SK-N-MC (cell line): ENCODE results near the gene SOCS7.

ENCODE experiments used
- DNase-seq: peaks from one replicate; pipeline ENCODE4 v3.0.0-alpha.2; 2011; ENCODE audit warnings: low read depth, low spot score
- H3K27ac ChIP-seq: fragments of 200-600 bp; sonication (generic); 2 replicates; pipeline ENCODE4 v1.5.1; 2016; ENCODE audit warnings: mixed run types
- H3K36me3 ChIP-seq: fragments of 200-600 bp; sonication (generic); 2 replicates; pipeline ENCODE4 v1.6.1; 2017; ENCODE audit warnings: antibody characterized with exemption, low read length, mixed read lengths; ENCODE audit not compliant: insufficient read depth
- H3K4me3 ChIP-seq: fragments of 200-600 bp; sonication (generic); 2 replicates; pipeline ENCODE4 v1.5.1; 2016
- H3K9ac ChIP-seq: fragments of 200-600 bp; sonication (generic); 2 replicates; pipeline ENCODE4 v1.8.0; 2017; ENCODE audit warnings: mixed run types, mixed read lengths; ENCODE audit not compliant: insufficient read length
- H3K9me3 ChIP-seq: fragments of 200-600 bp; sonication (generic); 2 replicates; pipeline ENCODE4 v1.6.1; 2017; ENCODE audit warnings: low read depth, mild to moderate bottlenecking, antibody characterized with exemption, low read length, moderate library complexity, mixed read lengths
- EZH2 ChIP-seq: fragments of 200-600 bp; sonication (generic); IDR thresholded peaks from one replicate; pipeline ENCODE4 v1.6.1; 2017; ENCODE audit warnings: antibody characterized with exemption
- FOXP2 ChIP-seq: optimal IDR thresholded peaks from 2 replicates; pipeline ENCODE3; 2011; ENCODE audit warnings: mild to moderate bottlenecking, moderate library complexity; ENCODE audit not compliant: insufficient read depth; ENCODE audit errors: extremely low read length, control extremely low read depth
- POLR2AphosphoS5 ChIP-seq: IDR thresholded peaks from 2 replicates; pipeline ENCODE4 v1.6.1; 2012; ENCODE audit warnings: mild to moderate bottlenecking, low read depth, low read length, borderline replicate concordance

The SOCS7 gene

DNA sequence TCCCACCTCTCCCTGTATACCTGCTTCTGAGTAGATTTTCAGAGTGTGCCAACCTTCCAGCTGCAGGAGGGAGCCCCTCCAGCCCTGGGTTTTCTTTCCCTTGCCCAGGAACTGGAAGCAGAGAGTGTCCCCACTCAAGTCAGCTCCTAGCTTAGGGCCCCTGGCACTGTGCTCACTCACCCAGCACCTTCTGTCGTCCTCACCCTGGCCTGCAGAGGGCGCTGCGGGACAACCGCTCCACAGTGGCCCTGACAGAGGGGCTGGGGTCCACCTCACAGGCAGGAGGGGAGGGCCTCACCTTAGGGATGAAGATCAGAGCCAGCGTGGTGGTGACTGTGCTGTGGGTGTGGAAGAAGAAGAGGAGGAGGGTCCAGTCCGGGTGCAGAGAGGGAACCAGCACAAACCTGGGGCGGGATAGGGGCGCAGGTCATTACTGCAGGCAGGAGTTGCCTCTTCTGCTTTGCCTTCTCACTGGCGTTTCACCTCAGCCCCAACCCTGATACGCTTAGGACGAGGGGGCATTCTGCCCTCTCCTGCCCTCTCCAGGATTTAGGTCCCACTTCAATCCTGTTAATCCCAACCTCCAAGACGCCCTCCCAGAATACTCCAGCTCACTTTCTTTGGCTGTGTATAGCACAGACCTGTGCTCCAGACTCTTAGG lies 17.9 kb upstream of the SOCS7 start:
- DNase-seq, result no peak

GRCh38 chr17:38334480-38335364 lies 16.9 kb upstream of the SOCS7 start:
- Histone ChIP-seq H3K36me3 (no peaks in the 10 kb centered on the region), H3K9me3 (no peaks in the 10 kb centered on the region), H3K9ac (no peak overlapping the region), H3K27ac (no peak overlapping the region), H3K4me3 (no peak overlapping the region)
- TF ChIP-seq POLR2AphosphoS5, result no peak
- TF ChIP-seq EZH2, result no peak
- no peak for TF ChIP-seq FOXP2
- no peak for DNase-seq

More for the DNA sequence above, 17.9 kb upstream of the SOCS7 start:
- no peak for TF ChIP-seq POLR2AphosphoS5
- TF ChIP-seq EZH2, result no peak
- no peak for TF ChIP-seq FOXP2
- H3K9me3 ChIP-seq, result no peaks in the 10 kb centered on the region
- H3K9ac ChIP-seq, result no peak overlapping the region
- H3K27ac ChIP-seq, result no peak overlapping the region
- H3K4me3 ChIP-seq, result no peak overlapping the region
- H3K36me3 ChIP-seq, result no peaks in the 10 kb centered on the region

DNA sequence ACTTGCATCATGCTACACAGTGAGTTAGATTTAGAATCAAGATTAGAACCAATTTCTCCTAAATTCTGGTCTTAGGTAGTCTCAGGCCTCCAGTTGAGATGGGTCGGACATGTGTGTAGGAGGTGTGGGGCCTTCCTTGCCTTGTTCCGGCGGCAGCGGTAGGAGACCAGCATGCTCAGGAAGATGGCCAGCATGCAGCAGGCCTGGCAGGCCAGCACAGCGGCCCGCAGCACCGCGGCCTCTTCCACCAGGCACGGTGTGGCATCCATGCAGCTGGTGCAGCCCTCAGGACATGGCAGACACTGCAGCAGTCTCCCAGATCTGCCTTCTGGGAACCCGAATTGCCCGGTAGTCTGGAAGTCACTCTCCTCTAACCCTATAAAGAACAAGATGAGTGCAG lies 14.8 kb upstream of the SOCS7 start:
- Histone ChIP-seq H3K4me3 (no peak overlapping the region), H3K27ac (no peak overlapping the region), H3K36me3 (no peaks in the 10 kb centered on the region), H3K9me3 (no peaks in the 10 kb centered on the region), H3K9ac (no peak overlapping the region)
- TF ChIP-seq POLR2AphosphoS5 (no peak), FOXP2 (no peak), EZH2 (no peak)
- no peak for DNase-seq

- Histone ChIP-seq H3K9ac (no peak overlapping the region), H3K4me3 (no peak overlapping the region), H3K27ac (no peak overlapping the region), H3K9me3 (no peaks in the 10 kb centered on the region), H3K36me3 (no peaks in the 10 kb centered on the region)
- no peak for DNase-seq
- TF ChIP-seq EZH2, result no peak
- no peak for TF ChIP-seq FOXP2
- TF ChIP-seq POLR2AphosphoS5, result no peak
Measured at GRCh38 chr17:38338053-38338452, 13.6 kb upstream of the SOCS7 start.

- no peaks in the 10 kb centered on the region for H3K36me3 ChIP-seq
- H3K9me3 ChIP-seq, result no peaks in the 10 kb centered on the region
- DNase-seq, result no peak
- H3K9ac ChIP-seq, result no peak overlapping the region
- no peak overlapping the region for H3K4me3 ChIP-seq
- no peak overlapping the region for H3K27ac ChIP-seq
- no peak for TF ChIP-seq FOXP2
- no peak for TF ChIP-seq EZH2
- TF ChIP-seq POLR2AphosphoS5, result no peak
Measured at GRCh38 chr17:38338535-38338934, 13.1 kb upstream of the SOCS7 start.

- Histone ChIP-seq H3K27ac (no peak overlapping the region), H3K4me3 (no peak overlapping the region), H3K36me3 (no peaks in the 10 kb centered on the region), H3K9ac (no peak overlapping the region), H3K9me3 (no peaks in the 10 kb centered on the region)
- no peak for TF ChIP-seq POLR2AphosphoS5
- no peak for TF ChIP-seq EZH2
- no peak for TF ChIP-seq FOXP2
- no peak for DNase-seq
Measured at GRCh38 chr17:38339891-38340290, 11.8 kb upstream of the SOCS7 start.

GRCh38 chr17:38341035-38341721 lies 10.5 kb upstream of the SOCS7 start:
- no peaks in the 10 kb centered on the region for H3K9me3 ChIP-seq
- H3K9ac ChIP-seq, result no peak overlapping the region
- no peak overlapping the region for H3K4me3 ChIP-seq
- no peaks in the 10 kb centered on the region for H3K36me3 ChIP-seq
- no peak overlapping the region for H3K27ac ChIP-seq
- no peak for DNase-seq
- no peak for TF ChIP-seq EZH2
- no peak for TF ChIP-seq POLR2AphosphoS5
- no peak for TF ChIP-seq FOXP2

DNA sequence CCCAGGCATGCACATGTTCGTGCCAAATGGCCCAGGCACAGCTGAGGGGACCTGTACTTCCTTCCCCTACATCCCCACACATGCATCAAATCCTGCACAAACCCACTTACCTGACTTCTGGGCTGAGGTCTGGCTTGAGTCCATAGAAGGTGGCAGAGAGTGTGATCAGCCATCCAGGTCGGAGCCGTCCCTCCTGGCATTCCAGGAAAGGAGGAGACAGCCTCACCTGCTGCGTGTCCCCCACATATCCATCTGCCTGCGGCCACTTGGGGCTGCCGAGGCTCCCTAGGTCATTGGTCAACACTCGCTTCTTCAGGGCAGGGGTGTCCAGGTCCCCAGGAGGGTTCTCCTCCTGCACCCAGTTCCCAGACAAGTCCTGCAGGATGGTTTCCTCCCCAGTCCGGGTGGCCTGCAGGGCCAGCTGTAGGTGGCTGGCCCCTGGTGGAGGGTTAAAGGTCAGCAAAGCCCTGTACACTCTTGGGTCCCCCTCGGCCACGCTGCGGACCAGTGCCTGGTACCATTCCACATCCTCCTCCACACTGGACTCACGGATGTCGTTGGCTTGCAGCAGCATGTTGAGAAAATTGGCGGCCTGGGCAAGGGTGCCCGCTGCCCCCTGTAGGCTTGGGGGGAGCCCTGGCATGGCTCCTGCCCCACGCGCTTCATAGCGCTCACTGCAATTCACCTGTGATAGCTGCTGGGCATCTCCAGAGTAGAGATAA lies 8.6 kb upstream of the SOCS7 start:
- TF ChIP-seq EZH2 (no peak), FOXP2 (no peak)
- H3K9ac ChIP-seq, result no peak overlapping the region
- H3K36me3 ChIP-seq, result no peaks in the 10 kb centered on the region
- DNase-seq, result no peak
- no peak overlapping the region for H3K27ac ChIP-seq
- no peak overlapping the region for H3K4me3 ChIP-seq
- no peaks in the 10 kb centered on the region for H3K9me3 ChIP-seq
